ENCODE measurements around the gene PAPOLB. TPM values are rescaled to one million over a fixed set of nuclear protein-coding genes. Genes with fewer than 3 reads are reported as not detected.

The PAPOLB gene
- total RNA-seq, 5 donors from 2014 or later (not counting 1 experiment from before 2014, with no cell fraction given), result not detected

DNA sequence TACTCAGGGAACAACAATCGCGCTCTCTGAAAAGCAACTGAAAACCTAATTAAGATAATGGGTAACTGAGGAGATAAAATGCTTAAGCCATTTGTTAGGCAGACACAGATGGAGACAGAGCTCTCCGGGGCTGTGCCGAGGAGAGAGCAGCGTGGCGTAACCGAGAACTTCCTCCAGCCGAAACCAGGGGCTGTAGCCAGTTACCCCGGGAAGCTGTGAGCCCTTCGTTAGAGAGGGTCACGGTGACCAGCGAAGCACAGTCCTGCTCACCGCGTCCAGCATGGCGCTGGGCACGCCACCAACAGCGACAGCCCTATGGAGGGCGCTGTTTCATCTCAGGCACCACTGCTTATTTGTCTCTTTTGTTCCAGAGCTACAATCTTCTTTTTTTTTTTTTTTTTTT lies 16.1 kb downstream of the PAPOLB start:
- POLR2A ChIA-PET, result no interaction called here
- H3K9me3 Mint-ChIP-seq, result no peaks in the 10 kb centered on the region
- H3K4me3 Mint-ChIP-seq, result no peak overlapping the region
- no peaks in the 10 kb centered on the region for H3K4me1 ChIP-seq (ENCODE audit: control insufficient read depth in 1 of 2, extremely low read depth in 1 of 2, insufficient read depth in 2 of 2, low read length in 2 of 2)
- H3K36me3 ChIP-seq (ENCODE audit: control insufficient read depth in 2 of 2, extremely low read depth in 1 of 2, insufficient read depth in 1 of 2, low read length in 1 of 2), result no peaks in the 10 kb centered on the region
- H3K4me1 Mint-ChIP-seq, result peaks cover 0 to 4% (median 0%) of the 10 kb centered on the region in 3 donors
- 29% methylated on average over 16 of the region's 18 CpGs for WGBS (ENCODE audit: insufficient coverage)
- CTCF ChIA-PET, result interaction anchor here in 1 of 2 donors (0.7 kb wide), 1 partner anchor 11 kb away, joined by 3 read pairs; no protein-coding TSS in a partner anchor
- DNase-seq (no peak), ATAC-seq (replicated peaks in 1 of 4) (no peak)
- no peak overlapping the region for H3K4me3 ChIP-seq (ENCODE audit: control insufficient read depth in 1 of 2, extremely low read depth in 1 of 2, low read length in 1 of 2)
- peaks cover 8 to 30% of the 10 kb centered on the region in 2 donors for H3K27me3 Mint-ChIP-seq
- H3K9me3 ChIP-seq, result no peaks in the 10 kb centered on the region
- H3K36me3 Mint-ChIP-seq, result no peaks in the 10 kb centered on the region
- peaks cover 0 to 26% of the 10 kb centered on the region in 2 experiments for H3K27me3 ChIP-seq (replicated peaks in 1 of 2; ENCODE audit: control insufficient read depth in 2 of 2, extremely low read depth in 1 of 2, insufficient read depth in 2 of 2, low read length in 1 of 2)
- H3K27ac ChIP-seq (ENCODE audit: low read length), result no peak overlapping the region
- no peak overlapping the region for H3K27ac Mint-ChIP-seq

DNA sequence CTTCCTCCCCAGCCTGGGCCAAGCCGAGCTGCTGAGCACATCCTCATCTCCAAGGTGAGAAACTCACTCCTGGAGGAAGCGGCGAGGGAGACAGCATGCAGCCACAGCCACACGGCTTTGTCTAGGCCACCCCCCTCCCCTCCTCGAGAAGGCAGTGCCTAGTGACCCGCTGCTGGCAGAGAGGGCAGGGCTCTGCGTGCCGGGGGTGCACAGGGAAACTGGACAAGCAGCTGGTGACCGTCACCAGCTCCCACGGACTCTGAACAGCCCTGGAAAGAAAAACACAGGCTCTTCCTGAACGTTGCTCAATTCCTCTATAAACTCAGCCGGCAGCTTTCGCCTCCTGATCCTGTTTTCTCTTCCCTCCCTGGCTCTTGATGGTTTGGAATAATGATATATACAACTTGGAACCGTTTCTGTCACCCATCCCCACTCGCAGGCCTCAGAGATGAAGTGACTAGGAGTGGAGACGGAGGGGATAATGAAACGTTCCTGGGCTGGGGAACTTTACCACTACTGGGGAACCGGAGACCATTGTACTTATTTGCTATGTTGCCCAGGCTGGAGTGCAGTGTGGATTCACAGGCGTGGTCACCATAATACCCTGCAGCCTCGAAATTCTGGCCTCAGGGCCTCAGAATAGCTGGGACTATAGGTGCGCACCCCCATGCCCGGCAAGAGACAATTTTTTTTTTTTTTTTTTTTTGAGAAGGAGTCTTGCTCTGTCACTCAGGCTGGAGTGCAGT lies 19.3 kb downstream of the PAPOLB start:
- ChIA-PET CTCF (no interaction called here), POLR2A (no interaction called here)
- DNase-seq (no peak), ATAC-seq (replicated peaks in 1 of 4) (no peak)
- H3K27me3 ChIP-seq (replicated peaks in 1 of 2; ENCODE audit: control insufficient read depth in 2 of 2, extremely low read depth in 1 of 2, insufficient read depth in 2 of 2, low read length in 1 of 2), result peaks cover 0 to 33% of the 10 kb centered on the region in 2 experiments
- H3K4me3 ChIP-seq (ENCODE audit: control insufficient read depth in 1 of 2, extremely low read depth in 1 of 2, low read length in 1 of 2), result no peak overlapping the region
- H3K4me3 Mint-ChIP-seq, result no peak overlapping the region
- H3K27me3 Mint-ChIP-seq, result peaks cover 8 to 27% of the 10 kb centered on the region in 2 donors
- no peak overlapping the region for H3K27ac ChIP-seq (ENCODE audit: low read length)
- H3K36me3 ChIP-seq (ENCODE audit: control insufficient read depth in 2 of 2, extremely low read depth in 1 of 2, insufficient read depth in 1 of 2, low read length in 1 of 2), result no peaks in the 10 kb centered on the region
- no peaks in the 10 kb centered on the region for H3K9me3 ChIP-seq
- no peaks in the 10 kb centered on the region for H3K9me3 Mint-ChIP-seq
- no peaks in the 10 kb centered on the region for H3K36me3 Mint-ChIP-seq
- H3K4me1 ChIP-seq (ENCODE audit: control insufficient read depth in 1 of 2, extremely low read depth in 1 of 2, insufficient read depth in 2 of 2, low read length in 2 of 2), result no peaks in the 10 kb centered on the region
- 74% methylated on average over 11 of the region's 22 CpGs for whole genome bisulfite sequencing (ENCODE audit: insufficient coverage)
- H3K27ac Mint-ChIP-seq, result no peak overlapping the region
- peaks cover 0 to 4% (median 0%) of the 10 kb centered on the region in 3 donors for H3K4me1 Mint-ChIP-seq

DNA sequence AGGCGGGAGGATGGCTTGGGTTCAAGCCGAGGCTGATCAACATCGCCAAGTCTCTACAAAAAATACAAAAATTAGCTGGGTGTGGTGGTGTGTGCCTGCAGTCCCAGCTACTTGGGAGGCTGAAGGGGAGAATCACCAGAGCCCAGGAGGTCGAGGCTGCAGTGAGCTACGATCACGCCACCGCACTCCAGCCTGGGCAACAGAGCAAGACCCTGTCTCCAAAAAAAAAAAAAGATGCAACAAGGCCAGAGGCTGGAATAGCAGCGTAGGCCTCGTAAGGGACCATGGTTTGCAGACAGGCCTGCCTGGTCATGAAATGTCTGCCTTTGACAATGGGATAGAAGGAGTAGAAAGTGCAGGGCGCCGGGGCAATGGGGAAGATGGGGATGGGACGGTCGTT lies 20.0 kb downstream of the PAPOLB start:
- H3K4me3 ChIP-seq (ENCODE audit: control insufficient read depth in 1 of 2, extremely low read depth in 1 of 2, low read length in 1 of 2), result no peak overlapping the region
- no peak for DNase-seq
- POLR2A ChIA-PET, result no interaction called here
- no peaks in the 10 kb centered on the region for H3K4me1 ChIP-seq (ENCODE audit: control insufficient read depth in 1 of 2, extremely low read depth in 1 of 2, insufficient read depth in 2 of 2, low read length in 2 of 2)
- CTCF ChIA-PET, result no interaction called here
- H3K36me3 ChIP-seq (ENCODE audit: control insufficient read depth in 2 of 2, extremely low read depth in 1 of 2, insufficient read depth in 1 of 2, low read length in 1 of 2), result no peaks in the 10 kb centered on the region
- WGBS (ENCODE audit: insufficient coverage), result 90% methylated on average over 8 of the region's 13 CpGs
- H3K9me3 Mint-ChIP-seq, result no peaks in the 10 kb centered on the region
- H3K27me3 Mint-ChIP-seq, result peaks cover 8 to 22% of the 10 kb centered on the region in 2 donors
- H3K27ac ChIP-seq (ENCODE audit: low read length), result no peak overlapping the region
- H3K36me3 Mint-ChIP-seq, result no peaks in the 10 kb centered on the region
- H3K4me1 Mint-ChIP-seq, result peaks cover 0 to 4% (median 0%) of the 10 kb centered on the region in 3 donors
- no peaks in the 10 kb centered on the region for H3K9me3 ChIP-seq
- ATAC-seq (replicated peaks in 1 of 4), result no peak
- H3K27ac Mint-ChIP-seq, result no peak overlapping the region
- no peak overlapping the region for H3K4me3 Mint-ChIP-seq
- peaks cover 0 to 33% of the 10 kb centered on the region in 2 experiments for H3K27me3 ChIP-seq (replicated peaks in 1 of 2; ENCODE audit: control insufficient read depth in 2 of 2, extremely low read depth in 1 of 2, insufficient read depth in 2 of 2, low read length in 1 of 2)

DNA sequence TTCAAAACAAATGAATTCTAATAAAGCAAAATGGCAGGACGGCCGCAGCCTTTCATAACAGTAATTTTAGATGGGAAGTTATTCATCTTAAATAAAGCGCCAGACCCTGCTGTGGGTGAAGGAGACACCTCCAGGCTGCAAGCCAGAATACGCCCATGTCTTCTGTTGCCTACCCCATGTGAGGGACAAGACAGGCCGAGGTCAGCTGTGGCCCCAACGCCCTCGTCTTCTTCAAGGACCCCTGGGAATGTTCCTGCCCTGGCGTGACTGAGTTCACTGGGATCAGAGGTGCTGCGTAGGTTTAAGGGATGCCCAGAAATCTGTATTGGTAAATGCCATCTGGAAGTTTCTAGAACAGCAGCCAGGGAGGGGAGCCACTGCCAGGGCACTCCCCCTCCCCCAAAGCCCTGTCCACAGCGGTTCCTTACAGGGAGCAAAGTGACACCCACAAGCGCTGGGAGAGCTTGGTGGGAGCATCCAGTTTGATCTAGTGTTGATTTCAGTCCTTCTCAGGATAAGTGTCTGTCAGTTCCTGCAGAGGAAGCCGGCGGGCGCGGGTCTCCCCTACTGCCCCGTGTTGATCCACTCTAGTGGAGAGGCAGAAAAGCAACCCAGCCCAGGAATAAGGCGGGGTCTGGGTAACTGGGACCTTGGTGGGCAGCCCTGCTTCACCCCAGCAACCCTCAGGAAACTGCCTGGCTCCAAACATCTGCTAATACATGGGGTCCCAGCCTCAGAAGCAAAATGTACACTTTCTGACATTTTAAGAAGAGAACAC lies 20.6 kb downstream of the PAPOLB start:
- no peak overlapping the region for H3K4me3 ChIP-seq (ENCODE audit: control insufficient read depth in 1 of 2, extremely low read depth in 1 of 2, low read length in 1 of 2)
- no peaks in the 10 kb centered on the region for H3K4me1 ChIP-seq (ENCODE audit: control insufficient read depth in 1 of 2, extremely low read depth in 1 of 2, insufficient read depth in 2 of 2, low read length in 2 of 2)
- Mint-ChIP-seq H3K27me3 (peaks cover 8 to 20% of the 10 kb centered on the region in 2 donors), H3K9me3 (no peaks in the 10 kb centered on the region), H3K27ac (no peak overlapping the region), H3K4me3 (no peak overlapping the region), H3K36me3 (no peaks in the 10 kb centered on the region), H3K4me1 (peaks cover 0 to 4% (median 0%) of the 10 kb centered on the region in 3 donors)
- 87% methylated on average over 8 of the region's 17 CpGs for WGBS (ENCODE audit: insufficient coverage)
- no peak for DNase-seq
- H3K9me3 ChIP-seq, result no peaks in the 10 kb centered on the region
- H3K27ac ChIP-seq (ENCODE audit: low read length), result no peak overlapping the region
- no peak for ATAC-seq (replicated peaks in 1 of 4)
- H3K27me3 ChIP-seq (replicated peaks in 1 of 2; ENCODE audit: control insufficient read depth in 2 of 2, extremely low read depth in 1 of 2, insufficient read depth in 2 of 2, low read length in 1 of 2), result peaks cover 0 to 33% of the 10 kb centered on the region in 2 experiments
- ChIA-PET CTCF (no interaction called here), POLR2A (no interaction called here)
- H3K36me3 ChIP-seq (ENCODE audit: control insufficient read depth in 2 of 2, extremely low read depth in 1 of 2, insufficient read depth in 1 of 2, low read length in 1 of 2), result no peaks in the 10 kb centered on the region

DNA sequence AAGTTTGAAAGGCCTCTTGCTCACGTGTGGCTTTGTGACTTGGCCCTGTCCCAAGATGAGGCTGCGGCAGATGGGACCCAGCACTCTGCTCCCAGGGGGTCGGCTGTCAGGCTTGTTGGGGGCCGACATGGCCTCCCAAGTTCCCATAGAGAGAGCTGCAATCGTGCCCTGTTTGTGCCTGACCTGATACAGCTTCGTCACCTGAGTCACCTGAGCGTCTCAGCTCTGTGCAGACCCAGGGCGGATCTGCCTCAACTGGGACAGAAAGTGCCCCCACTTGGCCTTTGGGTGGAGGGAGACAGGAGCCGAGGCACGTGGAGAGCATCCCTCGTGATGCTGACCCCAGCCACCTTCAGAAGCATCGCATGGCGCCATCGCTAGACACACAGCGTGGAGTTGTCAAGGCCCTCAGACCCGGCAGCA lies 21.7 kb downstream of the PAPOLB start:
- Mint-ChIP-seq H3K4me1 (no peaks in the 10 kb centered on the region), H3K36me3 (no peaks in the 10 kb centered on the region), H3K4me3 (no peak overlapping the region), H3K9me3 (no peaks in the 10 kb centered on the region), H3K27me3 (peaks cover 3 to 14% of the 10 kb centered on the region in 2 donors), H3K27ac (no peak overlapping the region)
- ATAC-seq (replicated peaks in 1 of 4), result no peak
- CTCF ChIA-PET, result no interaction called here
- Histone ChIP-seq H3K4me3 (ENCODE audit: control insufficient read depth in 1 of 2, extremely low read depth in 1 of 2, low read length in 1 of 2) (no peak overlapping the region), H3K4me1 (ENCODE audit: control insufficient read depth in 1 of 2, extremely low read depth in 1 of 2, insufficient read depth in 2 of 2, low read length in 2 of 2) (no peaks in the 10 kb centered on the region), H3K9me3 (no peaks in the 10 kb centered on the region), H3K36me3 (ENCODE audit: control insufficient read depth in 2 of 2, extremely low read depth in 1 of 2, insufficient read depth in 1 of 2, low read length in 1 of 2) (no peaks in the 10 kb centered on the region), H3K27me3 (replicated peaks in 1 of 2; ENCODE audit: control insufficient read depth in 2 of 2, extremely low read depth in 1 of 2, insufficient read depth in 2 of 2, low read length in 1 of 2) (peaks cover 0 to 29% of the 10 kb centered on the region in 2 experiments), H3K27ac (ENCODE audit: low read length) (no peak overlapping the region)
- no peak for DNase-seq
- 80% methylated on average over 16 of the region's 16 CpGs for WGBS (ENCODE audit: insufficient coverage)
- POLR2A ChIA-PET, result no interaction called here

DNA sequence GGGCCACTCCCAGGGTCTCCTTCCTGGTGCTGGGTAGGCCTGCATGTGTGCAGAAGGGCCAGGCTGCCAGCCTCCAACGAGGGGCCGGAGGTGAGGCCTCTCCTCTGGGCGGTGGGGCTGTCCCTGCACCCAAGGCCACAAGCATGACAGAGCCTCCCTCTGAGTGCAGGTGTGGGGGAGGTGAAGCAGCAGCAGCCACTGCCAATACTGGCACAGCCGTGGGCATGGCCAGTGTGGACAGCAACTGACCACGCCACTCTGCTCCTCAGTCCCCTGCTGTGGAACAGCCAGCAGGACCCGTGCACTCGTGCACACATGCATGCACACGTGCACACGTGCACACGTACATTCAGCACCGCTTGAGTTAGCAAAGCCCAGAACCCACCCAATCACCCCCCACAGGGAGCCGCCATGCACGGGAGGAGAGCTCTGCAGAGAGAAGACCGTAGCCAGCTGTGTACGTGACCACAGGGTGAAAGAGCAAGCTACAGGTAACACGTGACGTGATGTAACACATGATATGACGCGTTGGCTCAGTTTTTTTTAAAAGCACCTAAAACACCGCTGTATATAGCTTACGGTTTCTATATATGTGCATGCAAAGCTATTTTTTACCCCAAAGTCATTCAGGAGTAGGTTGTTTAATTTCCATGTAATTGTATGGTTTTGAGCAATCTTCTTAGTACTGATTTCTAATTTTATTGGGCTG lies 23.1 kb downstream of the PAPOLB start:
- Mint-ChIP-seq H3K9me3 (no peaks in the 10 kb centered on the region), H3K4me3 (no peak overlapping the region), H3K36me3 (no peaks in the 10 kb centered on the region), H3K4me1 (no peaks in the 10 kb centered on the region), H3K27me3 (peaks cover 0 to 7% of the 10 kb centered on the region in 2 donors), H3K27ac (no peak overlapping the region)
- H3K27me3 ChIP-seq (replicated peaks in 1 of 2; ENCODE audit: control insufficient read depth in 2 of 2, extremely low read depth in 1 of 2, insufficient read depth in 2 of 2, low read length in 1 of 2), result peaks cover 0 to 22% of the 10 kb centered on the region in 2 experiments
- no peaks in the 10 kb centered on the region for H3K36me3 ChIP-seq (ENCODE audit: control insufficient read depth in 2 of 2, extremely low read depth in 1 of 2, insufficient read depth in 1 of 2, low read length in 1 of 2)
- H3K9me3 ChIP-seq, result no peaks in the 10 kb centered on the region
- POLR2A ChIA-PET, result interaction anchor here in 1 of 2 donors (0.5 kb wide), 1 partner anchor 135 kb away, joined by 9 read pairs; no protein-coding TSS in a partner anchor
- no peaks in the 10 kb centered on the region for H3K4me1 ChIP-seq (ENCODE audit: control insufficient read depth in 1 of 2, extremely low read depth in 1 of 2, insufficient read depth in 2 of 2, low read length in 2 of 2)
- no peak overlapping the region for H3K4me3 ChIP-seq (ENCODE audit: control insufficient read depth in 1 of 2, extremely low read depth in 1 of 2, low read length in 1 of 2)
- no peak for ATAC-seq (replicated peaks in 1 of 4)
- CTCF ChIA-PET, result interaction anchor here in 1 of 2 donors (0.5 kb wide), 1 partner anchor 252 kb away, joined by 4 read pairs; no protein-coding TSS in a partner anchor
- no peak for DNase-seq
- 88% methylated on average over 15 of the region's 21 CpGs for WGBS (ENCODE audit: insufficient coverage)
- no peak overlapping the region for H3K27ac ChIP-seq (ENCODE audit: low read length)
